NCI-H2107 (cell line): Measurements from ENCODE around the gene SLC12A7.

Experiments used
- DNase-seq: peaks from one replicate; lab custom pipeline; 2025; lab: John Stamatoyannopoulos, UW

The SLC12A7 gene

DNA sequence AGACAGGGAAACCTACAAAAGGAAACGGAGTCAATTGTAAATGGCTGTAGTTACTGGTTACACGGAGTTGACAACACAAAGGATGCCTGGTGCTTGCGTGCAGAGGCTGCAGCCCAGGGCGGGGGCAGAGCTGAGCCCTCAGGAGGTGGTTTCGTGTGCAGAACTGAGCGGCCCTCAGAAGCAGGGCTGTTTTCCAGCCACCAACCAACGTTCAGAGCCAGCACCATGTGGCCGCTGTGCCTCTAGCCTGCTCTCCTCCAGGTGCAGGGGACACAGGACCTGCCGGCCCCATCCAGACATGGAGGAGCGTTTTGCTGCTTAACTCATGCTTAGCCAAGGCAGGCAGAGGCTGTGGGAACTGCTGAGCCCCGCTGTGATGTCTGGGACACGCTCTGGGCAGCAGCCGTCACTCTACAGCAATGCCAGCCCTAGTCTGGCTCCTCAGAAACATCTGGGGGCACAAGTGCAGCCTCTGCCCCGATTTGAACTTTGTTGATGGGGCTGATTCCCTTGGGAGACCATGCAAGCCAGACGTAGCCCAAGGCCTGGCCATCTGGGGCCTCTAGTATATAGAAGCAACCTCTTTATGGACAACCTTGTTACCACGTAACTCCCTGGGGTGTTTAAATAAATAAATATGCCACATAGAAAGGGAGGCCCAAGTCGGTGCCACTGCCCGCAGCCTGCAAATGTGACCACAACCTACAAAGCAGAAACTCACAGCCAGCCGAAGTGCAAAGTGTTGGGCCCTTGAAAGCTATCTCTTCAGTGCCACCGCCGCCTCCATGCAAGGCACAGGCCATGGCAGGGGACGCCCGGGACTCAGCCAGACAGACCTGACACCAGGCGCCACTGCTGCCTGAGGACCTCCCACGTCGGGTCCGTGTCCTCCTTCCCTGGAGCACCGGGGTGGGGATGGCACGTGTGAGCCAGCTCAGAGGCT, 61.2 kb downstream of the SLC12A7 start:
- peak; percentile 73 for DNase-seq

DNA sequence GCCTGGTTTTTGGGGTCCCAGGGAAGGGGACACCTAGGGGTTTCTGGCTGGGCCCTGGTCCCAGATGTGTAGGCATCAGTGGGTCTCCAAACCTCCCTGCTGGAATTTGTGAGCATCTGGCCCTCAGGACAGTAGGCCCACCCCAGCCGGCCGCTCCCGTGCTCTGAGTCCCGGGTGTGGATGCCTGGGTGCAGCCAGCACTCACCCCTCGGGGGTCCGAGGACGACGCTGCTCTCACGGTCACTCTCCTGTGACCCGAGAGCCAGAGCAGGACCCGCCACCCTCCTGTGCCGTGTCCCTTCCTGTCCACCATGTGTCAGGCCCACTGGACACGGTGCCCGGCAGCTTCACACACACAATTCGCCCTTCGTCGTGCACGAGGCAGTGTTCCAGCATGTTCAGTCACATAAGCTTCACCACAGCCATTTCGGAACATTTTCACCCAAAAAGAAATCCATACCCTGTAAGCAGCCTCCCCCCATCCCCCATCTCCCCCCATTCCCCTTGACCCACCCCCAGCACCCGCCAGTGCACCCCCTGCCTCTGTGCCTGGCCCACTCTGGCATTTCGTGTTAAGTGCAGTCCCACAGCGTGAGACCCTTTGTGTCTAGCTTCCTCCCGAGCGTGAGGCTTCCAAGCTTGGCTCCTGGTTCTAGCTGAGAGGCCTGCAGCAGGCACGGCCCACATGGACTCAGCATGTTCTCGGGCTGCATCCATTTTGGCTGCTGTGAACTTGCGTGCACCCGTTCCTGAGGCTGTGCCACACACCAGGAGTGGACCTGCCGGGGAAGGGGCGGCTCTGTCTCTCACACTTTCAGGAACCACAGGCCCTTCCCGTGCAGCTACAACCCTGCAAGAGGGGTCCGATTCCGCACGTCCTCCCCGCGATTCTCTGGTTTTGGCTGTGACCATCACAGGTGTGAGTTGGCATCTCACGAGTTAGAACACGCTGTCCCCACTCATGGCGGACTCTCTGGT, 62.7 kb downstream of the SLC12A7 start:
- DNase-seq = no peak

DNA sequence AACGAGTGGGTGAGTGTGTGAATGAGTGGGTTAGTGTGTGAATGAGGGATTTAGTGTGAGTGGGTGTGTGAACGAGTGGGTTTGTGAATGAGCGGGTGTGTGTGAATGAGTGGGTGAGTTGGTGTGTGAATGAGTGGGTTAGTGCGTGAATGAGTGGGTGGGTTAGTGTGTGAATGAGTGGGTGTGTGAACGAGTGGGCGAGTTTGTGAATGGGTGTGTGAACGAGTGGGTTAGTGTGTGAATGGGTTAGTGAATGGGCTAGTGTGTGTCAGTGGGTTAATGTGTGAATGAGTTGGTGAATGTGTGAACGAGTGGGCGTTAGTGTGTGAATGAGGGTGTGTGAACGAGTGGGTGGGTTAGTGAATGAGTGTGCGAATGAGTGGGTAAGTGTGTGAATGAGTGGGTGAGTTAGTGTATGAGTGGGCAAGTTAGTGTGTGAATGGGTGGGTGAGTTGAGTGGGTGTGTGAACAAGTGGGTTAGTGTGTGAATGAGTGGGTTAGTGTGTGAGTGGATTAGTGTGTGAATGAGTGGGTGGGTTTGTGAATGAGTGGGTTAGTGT, 63.6 kb downstream of the SLC12A7 start:
- no peak for DNase-seq

DNA sequence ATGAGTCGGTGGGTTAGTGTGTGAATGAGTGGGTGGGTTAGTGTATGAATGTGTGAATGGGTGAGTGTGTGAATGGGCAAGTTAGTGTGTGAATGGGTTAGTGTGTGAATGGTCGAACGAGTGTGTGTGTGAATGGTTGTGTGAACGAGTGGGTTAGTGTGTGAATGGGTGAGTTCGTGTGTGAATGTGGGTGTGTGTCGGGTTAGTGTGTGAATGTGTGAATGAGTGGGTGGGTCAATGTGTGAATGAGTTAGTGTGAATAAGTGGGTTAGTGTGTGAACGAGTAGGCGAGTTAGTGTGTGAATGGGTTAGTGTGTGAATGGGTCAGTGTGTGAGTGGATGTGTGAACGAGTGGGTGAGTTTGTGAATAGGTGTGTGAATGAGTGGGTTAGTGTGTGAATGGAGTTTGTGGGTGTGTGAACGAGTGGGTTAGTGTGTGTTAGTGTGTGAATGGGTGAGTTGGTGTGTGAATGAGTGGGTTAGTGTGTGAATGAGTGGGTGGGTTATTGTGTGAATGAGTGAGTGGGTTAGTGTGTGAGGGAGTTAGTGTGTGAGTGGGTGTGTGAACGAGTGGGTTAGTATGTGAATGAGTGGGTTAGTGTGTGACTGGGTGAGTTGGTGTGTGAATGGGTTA, 64.4 kb downstream of the SLC12A7 start:
- no peak for DNase-seq

DNA sequence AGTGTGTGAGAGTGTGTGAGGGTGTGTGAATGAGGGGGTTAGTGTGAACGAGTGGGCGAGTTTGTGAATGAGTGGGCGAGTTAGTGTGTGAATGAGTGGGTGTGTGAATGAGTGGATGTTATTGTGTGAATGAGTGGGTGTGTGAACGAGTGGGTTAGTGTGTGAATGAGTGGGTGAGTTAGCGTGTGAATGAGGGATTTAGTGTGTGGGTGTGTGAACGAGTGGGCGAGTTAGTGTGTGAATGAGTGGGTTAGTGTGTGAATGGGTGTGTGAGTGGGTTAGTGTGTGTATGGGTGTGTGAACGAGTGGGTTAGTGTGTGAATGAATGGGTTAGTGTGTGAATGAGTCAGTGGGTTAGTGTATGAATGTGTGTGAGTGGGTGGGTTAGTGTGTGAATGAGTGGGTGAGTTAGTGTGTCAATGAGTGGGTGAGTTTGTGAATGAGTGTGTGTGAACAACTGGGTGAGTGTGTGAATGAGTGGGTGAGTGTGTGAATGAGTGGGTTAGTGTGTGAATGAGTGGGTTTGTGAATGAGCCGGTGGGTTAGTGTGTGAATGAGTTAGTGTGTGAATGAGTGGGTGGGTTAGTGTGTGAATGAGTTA, 65.8 kb downstream of the SLC12A7 start:
- no peak for DNase-seq

DNA sequence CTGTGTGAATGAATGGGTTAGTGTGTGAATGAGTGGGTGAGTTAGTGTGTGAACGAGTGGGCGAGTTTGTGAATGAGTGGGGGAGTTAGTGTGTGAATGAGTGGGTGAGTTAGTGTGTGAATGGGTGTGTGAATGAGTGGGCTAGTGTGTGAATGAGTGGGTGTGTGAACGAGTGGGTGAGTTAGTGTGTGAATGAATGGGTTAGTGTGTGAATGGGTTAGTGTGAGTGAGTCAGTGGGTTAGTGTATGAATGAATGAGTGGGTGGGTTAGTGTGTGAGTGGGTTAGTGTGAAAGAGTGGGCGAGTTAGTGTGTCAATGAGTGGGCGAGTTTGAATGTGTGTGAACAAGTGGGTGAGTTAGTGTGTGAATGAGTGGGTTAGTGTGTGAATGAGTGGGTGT, 67.7 kb downstream of the SLC12A7 start:
- DNase-seq = no peak

DNA sequence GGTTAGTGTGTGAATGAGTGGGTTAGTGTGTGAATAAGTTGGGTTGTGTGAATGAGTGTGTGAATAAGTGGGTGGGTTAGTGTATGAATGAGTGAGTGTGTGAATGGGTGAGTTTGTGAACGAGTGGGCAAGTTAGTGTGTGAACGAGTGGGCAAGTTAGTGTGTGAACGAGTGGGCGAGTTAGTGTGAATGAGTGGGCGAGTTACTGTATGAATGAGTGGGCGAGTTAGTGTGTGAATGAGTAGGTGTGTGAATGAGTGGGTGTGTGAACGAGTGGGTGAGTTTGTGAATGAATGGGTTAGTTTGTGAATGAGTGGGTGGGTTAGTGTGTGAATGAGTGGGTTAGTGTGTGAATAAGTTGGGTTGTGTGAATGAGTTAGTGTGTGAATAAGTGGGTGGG, 68.5 kb downstream of the SLC12A7 start:
- DNase-seq = no peak

DNA sequence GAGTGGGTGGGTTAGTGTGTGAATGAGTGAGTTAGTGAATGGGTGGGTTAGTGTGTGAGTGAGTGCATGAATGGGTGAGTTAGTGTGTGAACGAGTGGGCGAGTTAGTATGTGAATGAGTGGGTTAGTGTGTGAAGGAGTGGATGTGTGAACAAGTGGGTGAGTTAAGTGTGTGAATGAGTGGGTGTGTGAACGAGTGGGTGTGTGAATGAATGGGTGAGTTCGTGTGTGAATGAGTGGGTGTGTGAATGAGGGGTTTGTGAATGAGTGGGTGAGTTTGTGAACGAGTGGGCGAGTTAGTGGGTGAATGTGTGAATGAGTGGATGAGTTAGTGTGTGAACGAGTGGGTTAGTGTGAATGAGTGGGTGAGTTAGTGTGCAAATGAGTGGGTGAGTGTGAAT, 69.2 kb downstream of the SLC12A7 start:
- DNase-seq = no peak

DNA sequence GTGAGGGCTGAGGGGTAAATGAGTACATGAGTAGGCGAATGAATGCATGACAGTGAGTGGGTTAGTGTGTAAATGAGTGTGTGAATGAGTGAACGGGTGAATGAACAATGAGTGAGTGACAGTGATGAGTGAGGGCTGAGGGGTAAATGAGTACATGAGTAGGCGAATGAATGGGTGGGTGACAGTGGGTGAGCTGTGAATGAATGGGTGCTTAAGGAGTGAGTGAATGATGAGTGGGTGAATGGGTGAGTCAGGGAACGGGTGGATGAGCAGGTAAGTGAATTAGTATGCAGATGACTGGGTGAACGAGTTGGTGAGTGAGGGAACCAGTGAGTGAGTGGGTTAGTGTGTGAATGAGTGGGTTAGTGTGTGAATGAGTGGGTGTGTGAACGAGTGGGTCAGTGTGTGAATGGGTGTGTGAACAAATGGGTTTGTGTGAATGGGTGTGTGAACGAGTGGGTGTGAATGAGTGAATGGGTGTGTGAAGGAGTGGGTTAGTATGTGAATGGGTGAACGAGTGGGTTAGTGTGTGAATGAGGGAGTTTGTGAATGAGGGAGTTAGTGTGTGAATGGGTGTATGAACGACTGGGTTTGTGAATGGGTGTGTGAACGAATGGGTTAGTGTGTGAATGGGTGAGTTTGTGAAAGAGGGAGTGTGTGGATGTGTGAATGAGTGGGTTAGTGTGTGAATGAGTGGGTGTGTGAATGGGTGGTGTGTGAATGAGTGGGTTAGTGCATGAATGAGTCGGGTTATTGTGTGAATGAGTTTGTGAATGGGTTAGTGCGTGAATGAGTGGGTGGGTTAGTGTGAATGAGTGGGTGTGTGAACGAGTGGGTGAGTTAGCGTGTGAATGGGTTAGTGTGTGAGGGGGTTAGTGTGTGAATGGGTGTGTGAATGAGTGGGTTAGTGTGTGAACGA, 70.4 kb downstream of the SLC12A7 start:
- DNase-seq = no peak

DNA sequence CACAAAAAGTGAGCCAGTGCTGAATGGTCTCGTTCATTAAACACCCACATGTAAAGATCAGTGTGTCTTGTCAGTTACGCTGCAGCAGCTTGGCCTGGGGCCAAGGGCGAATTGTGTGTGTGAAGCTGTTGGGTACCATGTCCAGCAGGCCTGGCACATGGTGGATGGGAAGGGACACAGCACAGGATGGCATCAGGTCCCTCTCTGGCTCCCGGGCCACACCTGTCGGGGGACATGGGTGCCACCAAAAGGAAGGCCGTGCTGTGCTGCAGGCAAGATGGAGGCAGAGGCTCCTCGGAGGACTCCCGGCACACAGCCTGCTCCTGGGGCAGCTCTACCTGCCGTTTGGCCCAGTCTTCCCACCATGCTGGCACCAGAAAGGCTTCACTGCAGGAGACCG, 71.3 kb downstream of the SLC12A7 start:
- DNase-seq = no peak

DNA sequence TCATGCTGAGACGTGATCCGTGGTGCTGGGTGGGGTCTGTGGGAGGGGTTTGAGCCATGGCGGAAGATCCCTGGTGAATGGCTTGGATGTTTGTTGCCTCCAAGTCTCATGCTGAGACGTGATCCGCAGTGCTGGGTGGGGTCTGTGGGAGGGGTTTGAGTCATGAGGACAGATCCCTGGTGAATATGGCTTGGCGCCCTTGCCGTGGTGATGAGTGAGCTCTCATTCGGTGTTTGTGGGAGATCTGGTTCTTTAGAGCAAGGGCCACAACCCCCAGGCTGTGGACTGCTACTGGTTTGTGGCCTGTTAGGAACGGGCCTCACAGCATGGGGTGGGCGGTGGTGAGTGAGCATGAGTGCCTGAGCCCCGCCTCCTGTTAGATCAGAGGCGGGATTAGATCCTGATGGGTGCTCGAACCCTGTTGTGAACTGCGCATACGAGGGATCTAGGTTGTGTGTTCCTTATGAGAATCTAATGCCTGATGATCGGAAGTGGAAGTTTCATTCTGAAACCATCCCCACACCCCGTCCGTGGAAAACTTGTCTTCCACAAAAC, 72.1 kb downstream of the SLC12A7 start:
- DNase-seq = no peak

DNA sequence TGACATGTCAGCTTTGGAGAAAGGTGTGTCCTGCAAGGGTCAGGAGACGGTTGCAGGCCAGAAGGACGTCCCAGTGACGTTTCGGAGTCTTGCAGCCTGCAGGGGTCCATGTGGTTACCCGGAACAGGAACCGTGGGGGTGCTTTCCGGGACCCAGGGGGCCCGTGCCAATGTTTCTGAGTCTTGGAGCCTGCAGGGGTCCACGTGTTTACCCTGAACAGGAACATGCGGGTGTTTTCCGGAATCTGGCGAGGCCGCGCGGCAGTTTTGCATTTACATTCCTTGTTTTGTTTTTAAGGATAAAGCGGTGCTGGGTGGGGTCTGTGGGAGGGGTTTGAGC, 72.7 kb downstream of the SLC12A7 start:
- DNase-seq = no peak

DNA sequence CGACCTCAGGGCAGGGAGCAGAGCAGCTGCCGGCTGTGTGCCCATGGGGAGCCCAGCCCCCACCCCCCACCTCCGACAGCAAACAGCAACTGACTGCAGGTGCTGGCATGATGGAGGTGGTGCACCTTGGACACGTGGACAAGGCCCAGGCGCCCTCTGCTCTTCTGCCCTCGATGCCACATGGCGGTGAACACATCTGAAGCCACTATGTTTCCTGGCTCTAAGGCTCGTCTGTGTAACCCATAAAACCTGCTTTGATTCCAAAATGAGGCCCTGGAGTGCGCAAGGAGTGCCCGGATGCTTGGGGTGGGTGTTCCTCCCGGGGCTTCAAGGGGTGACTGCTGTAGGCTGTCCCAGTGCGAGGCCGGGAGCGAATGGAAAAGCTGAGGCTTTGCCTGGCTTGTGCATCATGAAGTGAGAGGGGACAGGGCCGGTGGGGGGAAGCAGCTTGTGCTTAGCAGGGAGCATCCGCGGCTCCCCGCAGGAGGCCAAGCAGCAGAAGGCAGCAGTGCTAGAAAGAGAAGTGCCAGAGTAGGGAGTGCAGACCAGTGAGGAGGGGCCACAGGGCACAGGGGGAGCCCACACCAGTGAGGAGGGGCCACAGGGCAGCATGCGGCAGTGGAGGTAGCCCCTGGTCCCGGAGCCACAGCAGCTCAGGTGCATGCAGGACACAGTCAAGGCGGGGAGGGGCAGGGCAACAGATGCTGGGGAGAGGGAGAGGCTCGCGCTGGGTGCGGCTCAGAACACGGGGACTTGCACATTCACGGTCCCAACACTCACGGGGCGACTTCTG, 73.2 kb downstream of the SLC12A7 start:
- no peak for DNase-seq

DNA sequence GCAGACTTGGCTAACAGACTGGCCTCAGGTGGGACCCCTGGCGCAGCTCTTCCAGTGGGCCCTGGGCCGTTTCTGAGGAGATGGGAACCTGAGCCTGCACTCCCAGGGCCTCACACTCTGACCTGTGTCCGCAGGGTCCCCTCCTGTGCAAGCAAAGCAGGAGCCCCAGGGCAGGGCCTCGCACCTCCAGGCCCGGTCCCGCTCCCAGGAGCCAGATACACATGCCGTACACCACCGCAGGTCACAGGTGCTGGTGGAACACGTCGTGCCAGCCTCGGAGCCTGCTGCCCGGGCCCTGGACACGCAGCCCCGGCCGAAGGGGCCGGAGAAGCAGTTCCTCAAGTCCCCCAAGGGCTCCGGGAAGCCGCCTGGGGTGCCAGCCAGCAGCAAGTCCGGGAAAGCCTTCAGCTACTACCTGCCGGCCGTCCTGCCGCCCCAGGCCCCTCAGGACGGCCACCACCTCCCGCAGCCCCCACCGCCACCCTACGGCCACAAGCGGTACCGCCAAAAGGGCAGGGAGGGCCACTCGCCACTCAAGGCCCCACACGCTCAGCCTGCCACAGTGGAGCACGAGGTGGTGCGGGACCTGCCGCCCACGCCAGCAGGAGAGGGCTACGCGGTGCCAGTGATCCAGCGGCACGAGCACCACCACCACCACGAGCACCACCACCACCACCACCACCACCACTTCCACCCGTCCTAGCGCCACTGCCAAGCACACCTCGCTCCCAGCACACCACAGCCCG, 74.0 kb downstream of the SLC12A7 start:
- no peak for DNase-seq

DNA sequence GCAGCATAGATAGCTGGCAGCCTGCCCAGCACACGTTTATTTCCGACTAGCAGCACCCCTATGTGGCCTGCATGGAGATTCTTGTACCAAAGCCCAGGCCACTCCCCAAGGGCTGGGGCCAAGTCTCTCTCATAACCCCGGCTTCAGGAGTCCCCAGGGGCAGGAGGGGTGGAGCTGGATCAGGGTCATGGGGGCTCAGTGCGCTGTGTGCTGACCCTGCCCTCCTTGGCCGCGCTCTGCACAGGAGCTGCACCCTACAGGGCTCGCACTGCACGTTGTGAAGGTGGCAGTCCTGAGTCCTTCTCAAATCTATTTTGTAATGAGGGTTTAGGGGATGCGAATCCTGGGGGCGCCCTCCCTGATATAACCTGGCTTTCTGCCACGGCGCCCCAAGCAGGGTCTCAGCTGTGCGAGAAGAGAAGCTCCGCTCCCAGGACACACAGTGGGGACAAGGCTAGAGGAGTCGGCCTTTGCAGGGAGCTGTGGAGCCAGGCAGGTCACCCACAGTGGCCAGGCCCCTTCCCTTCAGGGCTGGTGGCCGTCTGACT, 74.7 kb downstream of the SLC12A7 start:
- DNase-seq = no peak

DNA sequence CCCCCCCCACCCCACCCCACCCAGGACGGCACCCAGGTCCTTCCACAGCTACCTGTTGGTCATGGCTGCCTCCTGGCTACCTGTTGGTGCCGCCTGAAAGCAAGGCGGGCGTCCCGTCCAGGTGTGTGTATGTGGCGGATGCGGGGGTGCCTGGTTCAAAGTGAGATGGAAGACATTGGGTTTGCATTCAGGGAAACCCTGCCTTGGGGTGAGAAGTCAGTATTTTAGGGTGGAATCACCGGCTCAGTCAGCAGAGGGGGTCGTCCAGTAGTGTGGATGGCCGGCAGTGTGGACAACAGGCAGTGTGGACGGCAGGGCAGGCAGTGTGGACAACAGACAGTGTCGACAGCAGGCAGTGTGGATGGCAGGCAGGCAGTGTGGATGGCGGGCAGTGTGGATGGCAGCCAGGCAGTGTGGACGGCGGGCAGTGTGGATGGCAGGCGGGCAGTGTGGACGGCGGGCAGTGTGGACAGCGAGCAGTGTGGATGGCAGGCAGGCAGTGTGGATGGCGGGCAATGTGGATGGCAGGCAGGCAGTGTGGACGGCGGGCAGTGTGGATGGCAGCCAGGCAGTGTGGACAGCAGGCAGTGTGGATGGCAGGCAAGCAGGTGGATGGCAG, 75.2 kb downstream of the SLC12A7 start:
- DNase-seq = no peak

DNA sequence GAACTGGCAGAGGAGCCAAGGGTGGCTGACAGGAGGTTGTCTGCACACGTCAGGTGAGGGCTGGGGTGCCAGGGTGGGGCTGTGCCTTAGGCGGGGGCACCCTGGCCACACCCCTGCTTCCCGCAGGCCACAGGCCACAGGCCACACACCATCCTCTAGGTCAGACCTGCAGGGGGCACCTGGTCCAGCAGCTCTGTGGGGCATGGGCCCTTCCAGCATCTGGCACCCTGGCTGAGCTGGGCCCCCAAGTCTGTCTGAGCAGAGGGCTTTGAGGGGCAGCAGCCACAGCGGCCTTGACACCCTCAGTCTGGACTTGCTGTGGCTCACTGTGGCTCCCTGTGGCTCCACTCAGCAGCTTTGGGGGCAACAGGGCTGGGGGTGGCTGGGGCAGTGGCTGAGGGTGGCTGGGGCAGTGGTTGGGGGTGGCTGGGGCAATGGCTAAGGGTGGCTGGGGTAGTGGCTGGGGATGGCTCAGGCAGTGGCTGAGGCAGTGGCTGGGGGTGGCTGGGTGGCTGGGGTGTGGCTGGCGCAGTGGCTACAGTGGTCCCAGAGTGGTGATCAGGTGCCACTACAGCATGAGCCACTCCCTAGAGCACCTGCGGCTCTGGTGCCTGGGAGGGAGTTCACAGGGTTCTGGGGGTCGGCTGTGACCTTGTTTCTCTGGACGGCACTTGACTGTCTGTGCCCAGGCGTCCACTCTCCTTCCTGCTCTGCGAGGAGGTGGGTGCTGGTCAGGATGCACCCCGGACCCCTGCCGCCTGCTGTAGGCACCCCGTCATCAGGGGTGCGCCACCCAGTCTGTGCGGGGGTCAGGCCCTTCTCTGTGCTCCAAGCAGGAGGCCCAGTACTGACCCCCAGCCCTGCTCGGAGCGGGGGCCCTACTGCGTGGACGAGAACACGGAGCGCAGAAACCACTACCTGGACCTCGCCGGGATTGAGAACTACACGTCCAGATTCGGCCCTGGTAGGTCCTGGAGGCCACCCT, 76.2 kb downstream of the SLC12A7 start:
- no peak for DNase-seq
